Suprapubic skin (tissue), 3 donors: Measurements from ENCODE around the gene SNAPIN.

Source experiments
- CTCF ChIP-seq, 2 donors: fragments of 200-600 bp in 1 of 2; fragments of 450-650 bp in 1 of 2; sonication (generic) in 1 of 2; IDR thresholded peaks; one replicate each; pipeline ENCODE4 v1.5.1; 2016 to 2019; ENCODE audit warnings: antibody characterized with exemption in 2 of 2, mild to moderate bottlenecking in 1 of 2, moderate library complexity in 1 of 2
- POLR2A ChIP-seq, 2 donors: fragments of 450-650 bp; IDR thresholded peaks; one replicate each; pipeline ENCODE4 v1.6.1; 2017; ENCODE audit warnings: antibody characterized with exemption in 2 of 2, mild to moderate bottlenecking in 2 of 2, moderate library complexity in 2 of 2

- TF ChIP-seq CTCF (IDR thresholded peaks at IDR 0.05) (no peak), POLR2A (IDR thresholded peaks at IDR 0.05) (no peak)
Observed at GRCh38 chr1:153659175-153659534, 652 bp downstream of the SNAPIN start.
